ENCODE results near the gene FAT2.

The FAT2 gene

DNA sequence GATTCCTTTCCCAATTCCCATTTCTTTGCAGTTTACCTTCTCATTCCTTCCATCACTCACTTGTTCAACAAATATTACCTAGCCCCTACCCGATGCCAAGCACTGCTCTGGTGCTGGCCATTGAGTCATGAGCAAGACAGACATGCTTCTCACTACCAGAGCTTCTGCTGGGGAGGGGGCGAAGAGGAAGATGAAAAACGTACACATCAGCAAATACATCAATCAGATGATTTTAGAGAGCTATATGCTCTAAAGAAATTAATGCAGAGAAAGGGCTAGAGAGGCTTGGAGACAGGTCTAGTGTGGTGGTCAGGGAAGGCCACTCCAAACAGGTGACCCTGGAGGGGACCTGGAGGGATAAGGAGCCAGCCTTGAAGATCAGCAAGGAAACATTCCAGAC, 14.4 kb upstream of the FAT2 start:
- TF ChIP-seq, protein P1, sequence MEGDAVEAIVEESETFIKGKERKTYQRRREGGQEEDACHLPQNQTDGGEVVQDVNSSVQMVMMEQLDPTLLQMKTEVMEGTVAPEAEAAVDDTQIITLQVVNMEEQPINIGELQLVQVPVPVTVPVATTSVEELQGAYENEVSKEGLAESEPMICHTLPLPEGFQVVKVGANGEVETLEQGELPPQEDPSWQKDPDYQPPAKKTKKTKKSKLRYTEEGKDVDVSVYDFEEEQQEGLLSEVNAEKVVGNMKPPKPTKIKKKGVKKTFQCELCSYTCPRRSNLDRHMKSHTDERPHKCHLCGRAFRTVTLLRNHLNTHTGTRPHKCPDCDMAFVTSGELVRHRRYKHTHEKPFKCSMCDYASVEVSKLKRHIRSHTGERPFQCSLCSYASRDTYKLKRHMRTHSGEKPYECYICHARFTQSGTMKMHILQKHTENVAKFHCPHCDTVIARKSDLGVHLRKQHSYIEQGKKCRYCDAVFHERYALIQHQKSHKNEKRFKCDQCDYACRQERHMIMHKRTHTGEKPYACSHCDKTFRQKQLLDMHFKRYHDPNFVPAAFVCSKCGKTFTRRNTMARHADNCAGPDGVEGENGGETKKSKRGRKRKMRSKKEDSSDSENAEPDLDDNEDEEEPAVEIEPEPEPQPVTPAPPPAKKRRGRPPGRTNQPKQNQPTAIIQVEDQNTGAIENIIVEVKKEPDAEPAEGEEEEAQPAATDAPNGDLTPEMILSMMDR (IDR thresholded peaks at IDR 0.05; ENCODE audit: control extremely low read depth, extremely low read depth, low read depth, missing control alignments) = no peak
- no peak for DNase-seq (ENCODE audit: extremely low spot score)
- CTCF ChIA-PET = interaction anchor here (0.8 to 2.3 kb wide), 3 partner anchors 8 to 85 kb away, joined by 3 to 5 read pairs (median 3); no protein-coding TSS in a partner anchor
- POLR2A ChIA-PET = no interaction called here

DNA sequence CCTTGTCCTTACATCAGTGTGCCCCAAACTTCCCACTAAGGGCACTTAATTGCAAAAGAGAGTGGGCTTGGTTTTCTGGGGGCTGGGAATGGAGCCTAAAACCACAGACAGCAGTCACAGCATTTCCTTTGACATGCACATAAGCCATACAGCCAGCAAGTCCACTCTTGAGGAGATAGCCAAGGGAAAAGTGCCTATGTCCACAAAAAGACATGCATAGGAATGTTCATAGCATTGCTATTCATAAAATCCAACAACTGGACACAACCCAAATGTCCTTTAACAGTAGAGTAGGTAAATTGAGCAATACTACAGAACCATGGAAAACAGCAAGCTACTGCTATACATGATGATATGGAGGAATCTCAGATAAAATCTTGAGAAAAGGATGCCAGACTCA, 11.7 kb upstream of the FAT2 start:
- CTCF ChIA-PET = interaction anchor here (1.5 kb wide), 1 partner anchor 10 kb away, joined by 3 read pairs; no protein-coding TSS in a partner anchor
- TF ChIP-seq, protein P1 (IDR thresholded peaks at IDR 0.05; ENCODE audit: control extremely low read depth, extremely low read depth, low read depth, missing control alignments) = no peak
- DNase-seq (ENCODE audit: extremely low spot score) = no peak
- POLR2A ChIA-PET = interaction anchor here (0.7 kb wide), 1 partner anchor 57 kb away, joined by 4 read pairs; no protein-coding TSS in a partner anchor

DNA sequence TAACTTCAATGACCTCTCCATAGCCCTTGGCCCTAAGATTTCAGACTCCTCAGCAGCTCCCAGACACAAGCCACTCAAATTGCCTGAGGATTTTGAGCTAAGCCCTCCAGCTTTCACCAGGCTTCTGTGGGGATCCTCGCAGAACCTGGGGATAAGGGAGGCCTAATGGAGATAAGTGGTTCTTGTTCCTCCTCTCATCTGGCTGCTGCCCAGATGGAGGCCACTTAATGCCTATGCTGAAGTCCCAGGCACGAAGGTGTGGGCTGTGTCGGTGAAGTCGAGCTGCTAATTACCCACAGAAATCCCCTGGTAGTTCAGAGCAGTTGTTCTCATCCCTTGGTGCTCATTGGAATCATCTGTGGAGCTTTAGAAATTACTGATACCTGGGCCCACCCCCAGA, 10.3 kb upstream of the FAT2 start:
- ChIA-PET POLR2A (no interaction called here), CTCF (interaction anchor here (0.9 to 1.7 kb wide), 4 partner anchors 10 to 51 kb away, joined by 3 to 6 read pairs (median 5); partner anchors contain the start of gene FAT2)
- no peak for DNase-seq (ENCODE audit: extremely low spot score)
- TF ChIP-seq, protein P1 (IDR thresholded peaks at IDR 0.05; ENCODE audit: control extremely low read depth, extremely low read depth, low read depth, missing control alignments) = no peak

DNA sequence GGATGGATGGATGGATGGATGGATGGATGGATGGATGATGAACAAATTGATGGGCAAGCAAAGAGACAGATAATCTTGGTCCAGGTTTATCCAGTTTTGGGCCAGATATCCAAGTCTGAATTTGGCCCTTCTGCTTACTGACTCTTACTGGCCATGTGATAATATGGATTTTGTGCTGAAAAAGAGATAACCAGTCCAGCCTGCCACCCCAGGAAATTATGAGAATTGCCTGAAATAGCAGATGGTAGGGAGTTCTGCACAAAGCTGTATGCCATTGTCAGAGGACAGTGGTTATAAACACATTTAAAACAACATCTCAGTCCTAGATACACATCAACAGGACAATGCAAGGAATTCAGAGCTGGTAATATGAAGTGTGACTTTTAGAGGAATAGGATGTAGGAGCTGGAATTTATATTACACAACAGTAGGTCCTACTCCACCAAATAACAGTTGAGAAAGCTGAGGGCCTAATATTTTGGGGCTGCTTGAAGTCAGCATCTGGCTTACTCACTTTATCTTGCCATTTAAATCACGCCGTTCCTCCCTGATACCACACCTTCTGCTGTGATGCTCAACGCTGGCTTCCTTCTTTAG, 9.0 kb upstream of the FAT2 start:
- POLR2A ChIA-PET = no interaction called here
- no peak for DNase-seq (ENCODE audit: extremely low spot score)
- CTCF ChIA-PET = interaction anchor here (1.7 kb wide), 1 partner anchor 52 kb away, joined by 6 read pairs; no protein-coding TSS in a partner anchor
- TF ChIP-seq, protein P1 (IDR thresholded peaks at IDR 0.05; ENCODE audit: control extremely low read depth, extremely low read depth, low read depth, missing control alignments) = no peak

DNA sequence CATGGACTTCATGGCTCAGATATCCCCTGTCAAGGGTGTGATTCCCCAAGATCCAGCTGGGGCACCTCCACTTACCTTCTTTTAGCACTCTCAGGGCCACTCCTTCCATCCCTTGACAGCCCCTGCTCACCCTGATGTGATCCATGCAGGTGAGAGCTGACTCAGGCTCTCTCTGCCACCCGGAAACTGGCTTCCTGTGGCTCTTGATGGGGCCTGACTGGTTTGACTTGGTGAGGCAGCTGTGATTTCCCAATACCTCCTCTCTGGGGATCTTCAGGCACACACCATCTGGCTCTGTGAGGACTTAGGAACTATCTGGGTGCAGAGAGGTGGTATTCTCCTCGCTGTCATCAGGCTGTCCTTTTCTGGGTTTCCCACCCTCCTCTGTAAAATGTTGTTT, 7.9 kb upstream of the FAT2 start:
- TF ChIP-seq, protein P1 (IDR thresholded peaks at IDR 0.05; ENCODE audit: control extremely low read depth, extremely low read depth, low read depth, missing control alignments) = no peak
- no peak for DNase-seq (ENCODE audit: extremely low spot score)
- ChIA-PET POLR2A (no interaction called here), CTCF (interaction anchor here (2.3 kb wide), 1 partner anchor 17 kb away, joined by 10 read pairs; no protein-coding TSS in a partner anchor)

DNA sequence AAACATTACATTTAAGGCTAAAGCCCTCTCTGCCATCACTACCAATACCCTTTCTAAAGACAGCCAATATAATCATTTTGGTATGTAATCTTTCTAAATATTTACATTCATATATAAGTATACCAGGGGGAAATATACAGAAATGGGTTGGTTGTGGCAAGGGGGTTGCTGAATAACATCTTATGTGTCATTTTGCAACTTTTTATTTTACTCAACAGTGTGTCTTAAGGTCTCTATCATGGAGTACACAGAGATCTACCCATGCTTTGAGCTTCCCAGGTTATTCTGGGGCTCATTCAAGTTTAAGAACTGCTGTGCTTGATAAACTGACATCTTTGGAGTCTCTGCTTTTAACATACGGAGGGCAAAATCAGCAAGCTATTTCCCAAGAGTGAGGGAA, 7.4 kb upstream of the FAT2 start:
- DNase-seq (ENCODE audit: extremely low spot score) = no peak
- TF ChIP-seq, protein P1 (IDR thresholded peaks at IDR 0.05; ENCODE audit: control extremely low read depth, extremely low read depth, low read depth, missing control alignments) = no peak
- ChIA-PET CTCF (interaction anchor here (1.1 to 2.3 kb wide), 3 partner anchors 15 to 54 kb away, joined by 4 to 10 read pairs (median 5); no protein-coding TSS in a partner anchor), POLR2A (no interaction called here)

Data from GM10248 (cell line).